OCI-LY1 (cell line): Measurements from ENCODE around the gene MYO3B.
A peak's percentile ranks its signal among the peaks of the same experiment; 100 is the strongest.

Experiments used
- H2AFZ ChIP-seq: fragments of 200-600 bp; sonication (generic), shearing (Covaris generic); 2 replicates; pipeline ENCODE4 v1.6.0; 2014; ENCODE audit warnings: antibody characterized with exemption, mild to moderate bottlenecking, low read length
- H3F3A ChIP-seq: fragments of 200-600 bp; sonication (generic), shearing (Covaris generic); 2 replicates; pipeline ENCODE4 v1.6.0; 2014; ENCODE audit warnings: mild to moderate bottlenecking, antibody characterized with exemption, low read length, moderate library complexity; ENCODE audit not compliant: insufficient read depth
- H3K27ac ChIP-seq: fragments of 200-600 bp; sonication (generic); 2 replicates; pipeline ENCODE4 v1.5.1; 2014; ENCODE audit warnings: low read length, mixed run types, mild to moderate bottlenecking, low read depth; ENCODE audit not compliant: poor library complexity, severe bottlenecking
- H3K27me3 ChIP-seq: fragments of 200-600 bp; sonication (generic); 2 replicates; pipeline ENCODE4 v1.6.0; 2014; ENCODE audit warnings: antibody characterized with exemption, mild to moderate bottlenecking, low read length, moderate library complexity; ENCODE audit not compliant: insufficient read depth
- H3K36me3 ChIP-seq: fragments of 200-600 bp; sonication (generic); 2 replicates; pipeline ENCODE4 v1.6.1; 2014; ENCODE audit warnings: mild to moderate bottlenecking, antibody characterized with exemption, low read length, moderate library complexity, mixed read lengths; ENCODE audit not compliant: insufficient read depth
- H3K4me1 ChIP-seq: fragments of 200-600 bp; sonication (generic); 2 replicates; pipeline ENCODE4 v1.5.1; 2014; ENCODE audit warnings: mild to moderate bottlenecking, low read length, moderate library complexity; ENCODE audit not compliant: insufficient read depth, severe bottlenecking
- H3K4me2 ChIP-seq: fragments of 200-600 bp; sonication (generic), shearing (Covaris generic); 2 replicates; pipeline ENCODE4 v1.6.1; 2014; ENCODE audit warnings: low read length
- H3K4me3 ChIP-seq: fragments of 200-600 bp; sonication (generic); 2 replicates; pipeline ENCODE4 v1.5.1; 2014; ENCODE audit warnings: low read length, low read depth, mild to moderate bottlenecking, mixed read lengths; ENCODE audit not compliant: poor library complexity, severe bottlenecking
- H3K79me2 ChIP-seq: fragments of 200-600 bp; shearing (Covaris generic); 2 replicates; pipeline ENCODE4 v1.6.1; 2016; ENCODE audit warnings: mixed run types, low read length, mixed read lengths; ENCODE audit not compliant: insufficient read depth
- H3K9ac ChIP-seq: fragments of 200-600 bp; sonication (generic), shearing (Covaris generic); 2 replicates; pipeline ENCODE4 v1.6.1; 2014; ENCODE audit warnings: mild to moderate bottlenecking, low read length, mixed read lengths
- H3K9me2 ChIP-seq: fragments of 200-600 bp; sonication (generic), shearing (Covaris generic); 2 replicates; pipeline ENCODE4 v1.6.1; 2014; ENCODE audit warnings: low read depth, mild to moderate bottlenecking, low read length, mixed read lengths
- H3K9me3 ChIP-seq: fragments of 200-600 bp; shearing (Covaris generic); 2 replicates; pipeline ENCODE4 v1.6.1; 2014; ENCODE audit warnings: low read length, mixed read lengths
- H4K20me1 ChIP-seq: fragments of 200-600 bp; sonication (generic), shearing (Covaris generic); 2 replicates; pipeline ENCODE4 v1.6.0; 2016; ENCODE audit warnings: mild to moderate bottlenecking, low read length; ENCODE audit not compliant: insufficient read depth
- EZH2 ChIP-seq: fragments of 200-600 bp; sonication (generic), shearing (Covaris generic); IDR thresholded peaks from 2 replicates; pipeline ENCODE4 v1.8.0; 2017; ENCODE audit warnings: borderline replicate concordance, mixed run types, mild to moderate bottlenecking, antibody characterized with exemption, low read length, moderate library complexity, mixed read lengths
- TF ChIP-seq, protein P1 (sequence below): fragments of 200-600 bp; sonication (generic), shearing (Covaris generic); IDR thresholded peaks from 2 replicates; pipeline ENCODE4 v1.5.1; 2017; ENCODE audit warnings: mild to moderate bottlenecking, antibody characterized with exemption, low read length, moderate library complexity, mixed read lengths

The MYO3B gene

DNA sequence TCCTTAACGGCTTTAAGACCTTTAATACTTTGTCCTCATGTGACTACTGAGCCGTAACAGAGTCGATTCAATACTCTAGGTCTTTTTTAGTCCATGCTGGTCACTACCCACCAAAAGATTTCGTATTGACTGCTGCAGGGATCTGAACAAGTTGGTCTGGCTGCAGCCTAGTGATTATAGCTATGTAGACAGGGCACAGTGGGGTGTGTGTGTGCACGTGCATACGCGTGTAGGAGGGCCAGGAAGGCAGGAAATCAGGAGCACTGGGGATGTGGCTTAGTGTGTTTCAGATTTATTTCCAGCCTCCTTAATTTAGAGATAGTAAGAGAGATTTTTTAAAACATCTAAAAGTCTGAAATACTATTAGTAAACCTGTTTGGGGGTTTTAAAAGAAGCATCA, 161.4 kb downstream of the MYO3B start:
- TF ChIP-seq, protein P1, sequence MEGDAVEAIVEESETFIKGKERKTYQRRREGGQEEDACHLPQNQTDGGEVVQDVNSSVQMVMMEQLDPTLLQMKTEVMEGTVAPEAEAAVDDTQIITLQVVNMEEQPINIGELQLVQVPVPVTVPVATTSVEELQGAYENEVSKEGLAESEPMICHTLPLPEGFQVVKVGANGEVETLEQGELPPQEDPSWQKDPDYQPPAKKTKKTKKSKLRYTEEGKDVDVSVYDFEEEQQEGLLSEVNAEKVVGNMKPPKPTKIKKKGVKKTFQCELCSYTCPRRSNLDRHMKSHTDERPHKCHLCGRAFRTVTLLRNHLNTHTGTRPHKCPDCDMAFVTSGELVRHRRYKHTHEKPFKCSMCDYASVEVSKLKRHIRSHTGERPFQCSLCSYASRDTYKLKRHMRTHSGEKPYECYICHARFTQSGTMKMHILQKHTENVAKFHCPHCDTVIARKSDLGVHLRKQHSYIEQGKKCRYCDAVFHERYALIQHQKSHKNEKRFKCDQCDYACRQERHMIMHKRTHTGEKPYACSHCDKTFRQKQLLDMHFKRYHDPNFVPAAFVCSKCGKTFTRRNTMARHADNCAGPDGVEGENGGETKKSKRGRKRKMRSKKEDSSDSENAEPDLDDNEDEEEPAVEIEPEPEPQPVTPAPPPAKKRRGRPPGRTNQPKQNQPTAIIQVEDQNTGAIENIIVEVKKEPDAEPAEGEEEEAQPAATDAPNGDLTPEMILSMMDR, result no peak
- no peak for TF ChIP-seq EZH2
- peak overlapping the region; percentile 31; the same call in 1 of the 2 replicates for H3K4me2 ChIP-seq

DNA sequence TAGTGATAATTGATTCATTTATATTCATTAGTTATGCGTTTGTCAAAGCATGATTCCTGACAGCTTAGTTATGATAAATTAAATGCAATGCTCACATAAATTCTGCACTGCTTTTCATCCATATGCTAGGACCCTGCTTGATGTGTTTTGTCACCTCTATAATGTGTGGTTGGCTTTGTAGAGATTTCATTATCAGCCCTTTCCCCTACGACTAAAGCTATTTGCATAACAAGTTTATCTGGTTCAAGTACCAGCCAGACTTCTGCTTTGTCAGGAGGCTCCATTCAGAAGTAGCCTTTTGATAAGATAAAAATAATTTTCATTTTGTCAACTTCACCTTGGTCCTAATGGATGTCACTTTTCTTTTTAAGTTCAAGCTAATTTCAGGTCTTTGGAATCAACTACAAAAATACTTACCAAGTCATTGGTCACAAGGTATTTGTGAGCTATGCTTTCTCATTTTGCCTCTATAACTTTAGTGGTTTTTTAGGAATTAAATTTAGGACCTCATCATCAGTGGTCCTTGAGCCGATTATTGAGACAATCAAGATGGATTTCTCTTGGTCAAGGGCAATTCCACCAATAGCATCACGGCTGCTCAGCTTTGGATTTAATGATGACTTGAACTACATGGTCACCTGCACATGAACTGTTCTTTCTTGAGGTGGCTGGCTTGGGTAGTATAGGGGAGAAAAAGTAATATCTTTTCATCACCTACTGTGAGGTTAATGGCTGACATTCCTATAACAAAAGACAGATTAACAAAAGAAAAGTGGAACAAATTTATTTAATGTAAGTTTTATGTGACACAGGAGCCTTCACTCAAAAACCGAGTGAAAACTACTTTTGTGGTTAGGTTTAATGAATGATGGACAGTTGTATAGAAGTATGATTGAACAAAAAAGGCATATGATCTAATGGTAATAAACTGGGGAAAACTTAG, 162.1 kb downstream of the MYO3B start:
- peaks cover 50% of the 10 kb centered on the region for H3K4me1 ChIP-seq
- H2AFZ ChIP-seq, result no peak overlapping the region
- no peaks in the 10 kb centered on the region for H3K27me3 ChIP-seq
- H3F3A ChIP-seq, result no peaks in the 10 kb centered on the region
- H3K27ac ChIP-seq, result peak overlapping the region; percentile 65
- no peak overlapping the region for H3K9ac ChIP-seq
- no peaks in the 10 kb centered on the region for H3K9me3 ChIP-seq
- TF ChIP-seq, protein P1, result no peak
- TF ChIP-seq EZH2, result no peak
- no peak overlapping the region for H3K4me3 ChIP-seq
- no peaks in the 10 kb centered on the region for H3K9me2 ChIP-seq
- H3K36me3 ChIP-seq, result no peaks in the 10 kb centered on the region
- peak overlapping the region; percentile 2; the same call in 1 of the 2 replicates for H3K4me2 ChIP-seq
- H4K20me1 ChIP-seq, result no peaks in the 10 kb centered on the region
- H3K79me2 ChIP-seq, result no peaks in the 10 kb centered on the region

More for the DNA sequence above, 161.4 kb downstream of the MYO3B start:
- no peaks in the 10 kb centered on the region for H3K9me2 ChIP-seq
- no peaks in the 10 kb centered on the region for H3K27me3 ChIP-seq
- no peaks in the 10 kb centered on the region for H3K36me3 ChIP-seq
- H3K9me3 ChIP-seq, result no peaks in the 10 kb centered on the region
- H3K79me2 ChIP-seq, result no peaks in the 10 kb centered on the region
- H3K4me3 ChIP-seq, result no peak overlapping the region
- no peak overlapping the region for H3K9ac ChIP-seq
- no peaks in the 10 kb centered on the region for H4K20me1 ChIP-seq
- H3K27ac ChIP-seq, result peak overlapping the region; percentile 65
- H2AFZ ChIP-seq, result no peak overlapping the region
- H3F3A ChIP-seq, result no peaks in the 10 kb centered on the region
- H3K4me1 ChIP-seq, result peaks cover 50% of the 10 kb centered on the region

DNA sequence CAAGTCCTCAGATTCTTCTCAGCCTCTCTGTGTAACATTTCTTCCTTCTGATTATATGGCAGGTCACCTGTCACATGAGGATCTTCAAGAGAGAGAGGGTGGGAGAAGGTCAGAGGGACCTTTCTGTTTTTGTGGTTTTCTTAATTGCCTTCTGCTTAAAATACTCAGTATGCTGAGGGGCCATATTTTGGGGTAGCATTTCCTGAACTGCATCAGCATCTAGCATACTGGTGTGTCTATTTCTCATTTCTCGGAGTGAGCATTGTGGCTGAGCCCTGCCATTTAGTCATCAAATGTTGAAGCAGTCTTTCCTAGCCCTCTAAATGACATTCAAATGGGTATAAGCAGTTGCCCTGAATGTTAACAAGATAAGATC, 162.7 kb downstream of the MYO3B start:
- H3K9me3 ChIP-seq, result no peaks in the 10 kb centered on the region
- no peak overlapping the region for H3K4me3 ChIP-seq
- no peak overlapping the region for H3K9ac ChIP-seq
- TF ChIP-seq, protein P1, result no peak
- TF ChIP-seq EZH2, result no peak
- peak overlapping the region; percentile 2; the same call in 1 of the 2 replicates for H3K4me2 ChIP-seq
- H3K4me1 ChIP-seq, result peaks cover 50% of the 10 kb centered on the region
- no peaks in the 10 kb centered on the region for H4K20me1 ChIP-seq
- no peaks in the 10 kb centered on the region for H3K27me3 ChIP-seq
- no peaks in the 10 kb centered on the region for H3K9me2 ChIP-seq
- no peak overlapping the region for H2AFZ ChIP-seq
- no peaks in the 10 kb centered on the region for H3K79me2 ChIP-seq
- H3K36me3 ChIP-seq, result no peaks in the 10 kb centered on the region
- H3F3A ChIP-seq, result no peaks in the 10 kb centered on the region
- H3K27ac ChIP-seq, result peak overlapping the region; percentile 65
